Measurements from ENCODE around the gene RNF207.

- TF ChIP-seq YY1 (IDR thresholded peaks at IDR 0.05; ENCODE audit: insufficient read depth, insufficient read length) (no peak), ZNF274 (IDR thresholded peaks at IDR 0.05; ENCODE audit: low read depth, low read length) (no peak), SUZ12 (IDR thresholded peaks at IDR 0.05; ENCODE audit: extremely low read depth, insufficient read depth, insufficient read length) (no peak)
These were observed 569 bp downstream of the RNF207 start for GRCh38 chr1:6206520-6206855.

Measured in NT2/D1 (cell line).